Measurements from ENCODE around the gene FAM117B.
"Not testable (repeated sequence)": the region's sequence is repeated elsewhere in the genome, so short reads cannot be mapped to it uniquely, and the experiment has no call there.

Gene FAM117B

GRCh38 chr2:202638721-202639120, 4.0 kb downstream of the FAM117B start:
- DNase-seq (ENCODE audit: low spot score), result no peak

GRCh38 chr2:202639231-202639630, 4.5 kb downstream of the FAM117B start:
- no peak for DNase-seq (ENCODE audit: low spot score)

GRCh38 chr2:202642567-202642966, 7.8 kb downstream of the FAM117B start:
- no peak for DNase-seq (ENCODE audit: low spot score)

GRCh38 chr2:202643012-202643858, 8.5 kb downstream of the FAM117B start:
- no peak for DNase-seq (ENCODE audit: low spot score)

GRCh38 chr2:202652119-202652518, 17.4 kb downstream of the FAM117B start:
- DNase-seq (ENCODE audit: low spot score), result no peak

- DNase-seq (ENCODE audit: low spot score), result no peak
Observed at GRCh38 chr2:202653890-202654289, 19.1 kb downstream of the FAM117B start.

- no peak for DNase-seq (ENCODE audit: low spot score)
Observed at GRCh38 chr2:202657876-202658275, 23.1 kb downstream of the FAM117B start.

GRCh38 chr2:202660796-202661195, 26.0 kb downstream of the FAM117B start:
- DNase-seq (ENCODE audit: low spot score), result no peak

- DNase-seq (ENCODE audit: low spot score), result no peak
Observed at GRCh38 chr2:202669841-202670240, 35.1 kb downstream of the FAM117B start.

- DNase-seq (ENCODE audit: low spot score), result no peak
Observed at GRCh38 chr2:202671317-202672035, 36.7 kb downstream of the FAM117B start.

GRCh38 chr2:202675097-202675496, 40.3 kb downstream of the FAM117B start:
- not testable (repeated sequence) for DNase-seq (ENCODE audit: low spot score)

- DNase-seq (ENCODE audit: low spot score), result no peak
Observed at GRCh38 chr2:202679980-202680379, 45.2 kb downstream of the FAM117B start.

- DNase-seq (ENCODE audit: low spot score), result no peak
Observed at GRCh38 chr2:202680512-202680911, 45.7 kb downstream of the FAM117B start.

GRCh38 chr2:202681688-202682205, 47.0 kb downstream of the FAM117B start:
- no peak for DNase-seq (ENCODE audit: low spot score)

- no peak for DNase-seq (ENCODE audit: low spot score)
Observed at GRCh38 chr2:202682274-202682673, 47.5 kb downstream of the FAM117B start.

- DNase-seq (ENCODE audit: low spot score), result no peak
Observed at GRCh38 chr2:202687276-202687675, 52.5 kb downstream of the FAM117B start.

- no peak for DNase-seq (ENCODE audit: low spot score)
Observed at GRCh38 chr2:202689459-202689858, 54.7 kb downstream of the FAM117B start.

GRCh38 chr2:202689898-202690297, 55.1 kb downstream of the FAM117B start:
- no peak for DNase-seq (ENCODE audit: low spot score)

- no peak for DNase-seq (ENCODE audit: low spot score)
Observed at GRCh38 chr2:202690321-202690900, 55.6 kb downstream of the FAM117B start.

- DNase-seq (ENCODE audit: low spot score), result no peak
Observed at GRCh38 chr2:202693503-202693902, 58.7 kb downstream of the FAM117B start.

GRCh38 chr2:202695166-202695565, 60.4 kb downstream of the FAM117B start:
- DNase-seq (ENCODE audit: low spot score), result no peak

- DNase-seq (ENCODE audit: low spot score), result no peak
Observed at GRCh38 chr2:202700075-202700901, 65.5 kb downstream of the FAM117B start.

All from AG08395 (cell line).